Caco-2 (cell line): ENCODE measurements around the gene ME3. TPM values are rescaled to one million over a fixed set of nuclear protein-coding genes. Genes with fewer than 3 reads are reported as not detected.

Source experiments
- BruUV-seq: library from RNA; stranded (reverse); fragments of 400-500 nt; replicated peaks from 2 replicates; lab custom pipeline; 2021; lab: Mats Ljungman, UMichigan
- CTCF ChIA-PET: fragments of 300-600 bp; sonication (Branson Sonifier 250); formaldehyde crosslinking; loops from one replicate; lab custom pipeline; 2022; ENCODE audit warnings: antibody characterized with exemption; lab: Charles Lee
- POLR2A ChIA-PET: fragments of 300-600 bp; sonication (Branson Sonifier 250); formaldehyde crosslinking; loops from one replicate; lab custom pipeline; 2022; ENCODE audit warnings: antibody characterized with exemption; lab: Charles Lee
- DNase-seq, 2 experiments: peaks; one replicate each; pipeline versions ENCODE4 v3.0.0 to v3.0.0-alpha.2; 2020 to 2022
- H3K27me3 ChIP-seq: replicated peaks from 2 replicates; pipeline ENCODE4 v1.6.0; 2011; ENCODE audit warnings: low read length; ENCODE audit not compliant: control insufficient read depth, insufficient read depth
- H3K36me3 ChIP-seq: 2 replicates; pipeline ENCODE4 v1.5.1; 2011; ENCODE audit warnings: low read length; ENCODE audit not compliant: control insufficient read depth, insufficient read depth
- H3K4me1 ChIP-seq: fragments of 250-450 bp; sonication (Bioruptor Pico); 2 replicates; pipeline ENCODE4 v1.5.1; 2020; ENCODE audit warnings: mild to moderate bottlenecking
- H3K4me3 ChIP-seq: 2 replicates; pipeline ENCODE4 v1.5.1; 2011; ENCODE audit warnings: low read depth, mild to moderate bottlenecking, control low read depth, low read length
- H3K9me3 ChIP-seq: fragments of 250-450 bp; sonication (Bioruptor Pico); 2 replicates; pipeline ENCODE4 v1.5.1; 2020; ENCODE audit warnings: mild to moderate bottlenecking, moderate library complexity
- H3K27ac Mint-ChIP-seq: one replicate; pipeline ENCODE4 v1.8.0; 2022; ENCODE audit warnings: mixed read lengths; ENCODE audit not compliant: unreplicated experiment
- H3K27me3 Mint-ChIP-seq: one replicate; pipeline ENCODE4 v1.8.0; 2022; ENCODE audit warnings: mixed read lengths; ENCODE audit not compliant: insufficient read depth, unreplicated experiment
- H3K36me3 Mint-ChIP-seq: one replicate; pipeline ENCODE4 v1.8.0; 2022; ENCODE audit warnings: mild to moderate bottlenecking, mixed read lengths; ENCODE audit not compliant: insufficient read depth, unreplicated experiment
- H3K4me1 Mint-ChIP-seq: one replicate; pipeline ENCODE4 v1.8.0; 2022; ENCODE audit warnings: low read depth, mixed read lengths; ENCODE audit not compliant: unreplicated experiment
- H3K4me3 Mint-ChIP-seq: one replicate; pipeline ENCODE4 v1.8.0; 2022; ENCODE audit warnings: mild to moderate bottlenecking, moderate library complexity, mixed read lengths; ENCODE audit not compliant: unreplicated experiment
- H3K9me3 Mint-ChIP-seq: one replicate; pipeline ENCODE4 v1.8.0; 2022; ENCODE audit warnings: mixed read lengths; ENCODE audit not compliant: unreplicated experiment
- intact Hi-C: fragments of 100-400 bp; cut with micrococcal nuclease; formaldehyde crosslinking; loops from one replicate; pipeline ENCODE4 v1.10.0; 2022; ENCODE audit not compliant: unreplicated experiment
- total RNA-seq: library from RNA; stranded (reverse); gene quantifications from 2 replicates; pipeline ENCODE4 v1.2.3, GENCODE V29; 2022
- TF ChIP-seq, protein P1 (sequence below), 2 experiments: fragments of 200-600 bp in 1 of 2; IDR thresholded peaks; 1 replicate in 1 of 2; 2 replicates in 1 of 2; pipeline versions ENCODE4 v1.5.1 to v1.8.0; 2011 to 2022; ENCODE audit warnings: antibody characterized with exemption in 1 of 2, control low read depth in 1 of 2, inconsistent platforms in 1 of 2, low read depth in 1 of 2, low read length in 1 of 2, mild to moderate bottlenecking in 1 of 2, moderate library complexity in 1 of 2; ENCODE audit not compliant: insufficient read depth in 1 of 2, severe bottlenecking in 1 of 2, unreplicated experiment in 1 of 2

Gene ME3
- total RNA-seq, 1 experiment from 2014 or later = 32.8 TPM

DNA sequence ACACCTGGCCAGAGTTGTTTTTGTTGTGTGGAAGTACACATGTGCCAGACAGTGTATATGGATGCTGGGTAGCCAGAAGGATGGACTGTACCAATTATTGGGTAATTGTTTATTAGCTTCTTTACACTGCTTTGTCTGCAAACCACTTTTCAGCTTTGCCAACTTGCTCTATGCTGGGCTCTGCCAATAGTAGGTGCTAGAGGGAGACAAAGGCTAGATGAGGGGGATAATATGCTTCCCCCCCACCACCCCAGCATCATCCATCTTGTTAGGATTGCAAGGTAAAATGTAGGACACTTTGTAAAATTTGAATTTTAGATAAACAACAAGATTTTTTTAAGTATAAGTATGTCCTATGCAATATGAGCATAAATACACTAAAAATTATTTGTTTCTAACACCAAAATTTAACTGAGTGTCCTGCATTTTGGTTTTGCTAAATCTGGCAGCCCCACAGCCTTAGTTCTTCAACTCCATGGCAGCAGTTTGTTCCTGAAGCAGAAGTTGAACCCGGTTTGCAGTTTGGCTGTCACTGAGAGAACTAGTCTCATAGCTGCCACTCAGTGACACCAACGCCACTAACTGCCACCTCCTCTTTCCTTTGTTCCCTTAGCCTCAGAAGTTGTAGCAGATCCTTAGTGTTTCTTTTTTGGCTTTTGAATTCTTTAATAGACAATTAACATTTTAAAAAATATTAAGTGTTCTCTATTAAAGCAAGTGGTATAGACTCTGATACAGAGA lies 219.0 kb downstream of the ME3 start:
- ChIA-PET CTCF (interaction anchor here (0.7 to 2.4 kb wide), 6 partner anchors 31 to 155 kb away, joined by 3 to 9 read pairs (median 4); no protein-coding TSS in a partner anchor), POLR2A (interaction anchor here (0.5 kb wide), 1 partner anchor 130 kb away, joined by 3 read pairs; no protein-coding TSS in a partner anchor)
- no peak for DNase-seq
- Mint-ChIP-seq H3K36me3 (no peaks in the 10 kb centered on the region), H3K27me3 (no peaks in the 10 kb centered on the region), H3K4me3 (no peak overlapping the region), H3K4me1 (peaks cover 24% of the 10 kb centered on the region), H3K27ac (no peak overlapping the region), H3K9me3 (no peaks in the 10 kb centered on the region)
- H3K4me3 ChIP-seq = no peak overlapping the region
- intact Hi-C loops = no loop called here
- BruUV-seq = no TSS peak
- H3K9me3 ChIP-seq = no peaks in the 10 kb centered on the region
- no peaks in the 10 kb centered on the region for H3K36me3 ChIP-seq
- TF ChIP-seq, protein P1, sequence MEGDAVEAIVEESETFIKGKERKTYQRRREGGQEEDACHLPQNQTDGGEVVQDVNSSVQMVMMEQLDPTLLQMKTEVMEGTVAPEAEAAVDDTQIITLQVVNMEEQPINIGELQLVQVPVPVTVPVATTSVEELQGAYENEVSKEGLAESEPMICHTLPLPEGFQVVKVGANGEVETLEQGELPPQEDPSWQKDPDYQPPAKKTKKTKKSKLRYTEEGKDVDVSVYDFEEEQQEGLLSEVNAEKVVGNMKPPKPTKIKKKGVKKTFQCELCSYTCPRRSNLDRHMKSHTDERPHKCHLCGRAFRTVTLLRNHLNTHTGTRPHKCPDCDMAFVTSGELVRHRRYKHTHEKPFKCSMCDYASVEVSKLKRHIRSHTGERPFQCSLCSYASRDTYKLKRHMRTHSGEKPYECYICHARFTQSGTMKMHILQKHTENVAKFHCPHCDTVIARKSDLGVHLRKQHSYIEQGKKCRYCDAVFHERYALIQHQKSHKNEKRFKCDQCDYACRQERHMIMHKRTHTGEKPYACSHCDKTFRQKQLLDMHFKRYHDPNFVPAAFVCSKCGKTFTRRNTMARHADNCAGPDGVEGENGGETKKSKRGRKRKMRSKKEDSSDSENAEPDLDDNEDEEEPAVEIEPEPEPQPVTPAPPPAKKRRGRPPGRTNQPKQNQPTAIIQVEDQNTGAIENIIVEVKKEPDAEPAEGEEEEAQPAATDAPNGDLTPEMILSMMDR (IDR thresholded peaks at IDR 0.05; ENCODE audit: insufficient read depth in 1 of 2, low read depth in 1 of 2, low read length in 1 of 2, severe bottlenecking in 1 of 2, unreplicated experiment in 1 of 2) = no peak
- no peaks in the 10 kb centered on the region for H3K27me3 ChIP-seq
- peaks cover 16% of the 10 kb centered on the region for H3K4me1 ChIP-seq

GRCh38 chr11:86449993-86450629 lies 222.3 kb downstream of the ME3 start:
- ChIA-PET CTCF (interaction anchor here (1.0 kb wide), 1 partner anchor 158 kb away, joined by 4 read pairs; no protein-coding TSS in a partner anchor), POLR2A (interaction anchor here (0.6 kb wide), 1 partner anchor 286 kb away, joined by 3 read pairs; no protein-coding TSS in a partner anchor)
- Mint-ChIP-seq H3K27me3 (no peaks in the 10 kb centered on the region), H3K9me3 (no peaks in the 10 kb centered on the region), H3K4me1 (no peaks in the 10 kb centered on the region), H3K4me3 (no peak overlapping the region), H3K27ac (no peak overlapping the region), H3K36me3 (no peaks in the 10 kb centered on the region)
- intact Hi-C loops = no loop called here
- DNase-seq = no peak
- Histone ChIP-seq H3K4me1 (no peaks in the 10 kb centered on the region), H3K9me3 (no peaks in the 10 kb centered on the region), H3K4me3 (no peak overlapping the region), H3K36me3 (no peaks in the 10 kb centered on the region), H3K27me3 (no peaks in the 10 kb centered on the region)
- BruUV-seq = no TSS peak
- TF ChIP-seq, protein P1 (IDR thresholded peaks at IDR 0.05; ENCODE audit: insufficient read depth in 1 of 2, low read depth in 1 of 2, low read length in 1 of 2, severe bottlenecking in 1 of 2, unreplicated experiment in 1 of 2) = no peak

DNA sequence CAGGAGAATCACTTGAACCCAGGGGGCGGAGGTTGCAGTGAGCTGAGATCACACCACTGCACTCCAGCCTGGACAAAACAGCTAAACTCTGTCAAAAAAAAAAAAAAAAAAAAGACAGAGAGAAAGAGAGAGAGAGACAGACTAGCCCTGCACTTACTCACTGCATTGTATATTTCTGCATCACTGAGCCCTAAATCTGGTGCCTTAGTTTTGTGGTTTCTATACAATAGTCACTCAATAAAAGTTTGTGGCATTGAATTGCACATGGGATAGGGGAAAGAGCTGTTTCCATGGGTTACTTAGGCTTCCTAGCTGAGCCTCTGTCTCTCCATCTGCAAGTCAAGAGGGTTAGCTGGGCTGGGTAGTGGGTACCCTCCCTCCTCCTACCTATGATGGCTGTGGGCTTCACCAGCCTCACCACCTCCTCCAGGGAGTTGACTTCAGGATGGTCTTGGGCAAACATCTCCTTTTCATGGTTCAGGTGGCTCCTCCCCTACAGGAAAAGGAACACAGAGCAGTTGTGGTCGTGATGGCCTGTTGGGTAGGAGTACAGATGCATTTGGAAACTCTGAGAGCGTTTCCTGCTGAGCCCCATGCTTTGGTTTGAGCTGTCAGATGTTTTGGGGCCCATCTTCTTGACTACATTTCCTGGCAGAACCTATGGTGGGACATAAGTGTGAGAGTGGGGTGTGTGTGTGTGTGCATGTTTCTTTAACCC lies 224.5 kb downstream of the ME3 start:
- no TSS peak for BruUV-seq
- ChIA-PET POLR2A (interaction anchor here (0.6 kb wide), 1 partner anchor 586 kb away, joined by 8 read pairs; no protein-coding TSS in a partner anchor), CTCF (interaction anchor here (0.7 to 0.8 kb wide), 2 partner anchors 78 to 160 kb away, joined by 3 read pairs; no protein-coding TSS in a partner anchor)
- Mint-ChIP-seq H3K36me3 (no peaks in the 10 kb centered on the region), H3K4me3 (no peak overlapping the region), H3K27me3 (no peaks in the 10 kb centered on the region), H3K9me3 (no peaks in the 10 kb centered on the region), H3K4me1 (no peaks in the 10 kb centered on the region), H3K27ac (no peak overlapping the region)
- no peaks in the 10 kb centered on the region for H3K9me3 ChIP-seq
- H3K36me3 ChIP-seq = no peaks in the 10 kb centered on the region
- TF ChIP-seq, protein P1 (IDR thresholded peaks at IDR 0.05; ENCODE audit: insufficient read depth in 1 of 2, low read depth in 1 of 2, low read length in 1 of 2, severe bottlenecking in 1 of 2, unreplicated experiment in 1 of 2) = no peak
- intact Hi-C loops = no loop called here
- H3K27me3 ChIP-seq = no peaks in the 10 kb centered on the region
- no peak overlapping the region for H3K4me3 ChIP-seq
- no peak for DNase-seq
- no peaks in the 10 kb centered on the region for H3K4me1 ChIP-seq
